T-cell (primary cell): ENCODE measurements around the gene RAPH1. TPM values are rescaled to one million over a fixed set of nuclear protein-coding genes. Genes with fewer than 3 reads are reported as not detected.
"Not testable (repeated sequence)": the region's sequence is repeated elsewhere in the genome, so short reads cannot be mapped to it uniquely, and the experiment has no call there.

Experiments used
- ATAC-seq, 4 experiments: fragments of 200-7000 bp in 3 of 4; fragments of 150-1000 bp in 1 of 4; cut with Tn5 transposase; replicated peaks in 1 of 4; 1 replicate in 3 of 4; 2 replicates in 1 of 4; pipeline ENCODE4 v1.10.0; 2021; ENCODE audit warnings: moderate library complexity in 3 of 4, mild to moderate bottlenecking in 2 of 4, moderate number of reproducible peaks in 1 of 4
- CTCF ChIA-PET, 2 donors: fragments of 300-600 bp; sonication (Branson Sonifier 250); formaldehyde crosslinking; loops; one replicate each; lab custom pipeline; 2022; ENCODE audit warnings: antibody characterized with exemption in 2 of 2; lab: Charles Lee
- POLR2A ChIA-PET, 2 donors: fragments of 300-600 bp; sonication (Branson Sonifier 250); formaldehyde crosslinking; loops; one replicate each; lab custom pipeline; 2022; ENCODE audit warnings: antibody characterized with exemption in 2 of 2; lab: Charles Lee
- DNase-seq, 35 experiments: peaks; one replicate each; pipeline versions ENCODE4 v3.0.0 to v3.0.0-alpha.2; 2013 to 2023
- H3K27ac ChIP-seq: one replicate; pipeline ENCODE4 v1.5.1; 2013; ENCODE audit warnings: low read length
- H3K27me3 ChIP-seq, 2 experiments: replicated peaks in 1 of 2; 1 replicate in 1 of 2; 2 replicates in 1 of 2; pipeline versions ENCODE4 v1.6.1 to v1.7.0; 2013; ENCODE audit warnings: low read length in 1 of 2, mixed read lengths in 1 of 2; ENCODE audit not compliant: control insufficient read depth in 2 of 2, insufficient read depth in 2 of 2; ENCODE audit errors: extremely low read depth in 1 of 2
- H3K36me3 ChIP-seq, 2 donors: 1 replicate in 1 of 2; 2 replicates in 1 of 2; pipeline versions ENCODE4 v1.6.1 to v1.7.0; 2013; ENCODE audit warnings: low read length in 1 of 2; ENCODE audit not compliant: control insufficient read depth in 2 of 2, insufficient read depth in 1 of 2; ENCODE audit errors: extremely low read depth in 1 of 2
- H3K4me1 ChIP-seq, 2 experiments: 1 replicate in 1 of 2; 2 replicates in 1 of 2; pipeline versions ENCODE4 v1.6.1 to v1.7.0; 2013; ENCODE audit warnings: low read length in 2 of 2, mixed read lengths in 1 of 2; ENCODE audit not compliant: insufficient read depth in 2 of 2, control insufficient read depth in 1 of 2; ENCODE audit errors: extremely low read depth in 1 of 2
- H3K4me3 ChIP-seq, 2 donors: 1 replicate in 1 of 2; 2 replicates in 1 of 2; pipeline versions ENCODE4 v1.5.1 to v1.7.0; 2013; ENCODE audit warnings: mild to moderate bottlenecking in 2 of 2, low read length in 1 of 2, moderate library complexity in 1 of 2; ENCODE audit not compliant: control insufficient read depth in 1 of 2; ENCODE audit errors: extremely low read depth in 1 of 2
- H3K9me3 ChIP-seq: 2 replicates; pipeline ENCODE4 v1.7.0; 2013
- H3K27ac Mint-ChIP-seq, 2 donors: one replicate each; pipeline ENCODE4 v1.8.0; 2020 to 2021; ENCODE audit warnings: mild to moderate bottlenecking in 2 of 2, mixed read lengths in 2 of 2
- H3K27me3 Mint-ChIP-seq, 2 donors: one replicate each; pipeline ENCODE4 v1.8.0; 2021 to 2022; ENCODE audit warnings: mixed read lengths in 2 of 2
- H3K36me3 Mint-ChIP-seq: one replicate; pipeline ENCODE4 v1.8.0; 2021; ENCODE audit warnings: mixed read lengths
- H3K4me1 Mint-ChIP-seq, 3 donors: one replicate each; pipeline ENCODE4 v1.8.0; 2020 to 2022; ENCODE audit warnings: mixed read lengths in 3 of 3, mild to moderate bottlenecking in 1 of 3
- H3K4me3 Mint-ChIP-seq, 3 donors: one replicate each; pipeline ENCODE4 v1.8.0; 2020 to 2022; ENCODE audit warnings: mild to moderate bottlenecking in 3 of 3, mixed read lengths in 3 of 3, moderate library complexity in 3 of 3
- H3K9me3 Mint-ChIP-seq, 3 donors: one replicate each; pipeline ENCODE4 v1.8.0; 2020 to 2022; ENCODE audit warnings: mixed read lengths in 3 of 3
- WGBS: methylation state at CpG from one replicate; pipeline ENCODE4 v1.1.5; 2013; ENCODE audit warnings: missing lambda C conversion rate; ENCODE audit not compliant: insufficient coverage; 5-methylcytosine and 5-hydroxymethylcytosine counted together
- total RNA-seq, 35 experiments: library from RNA in 6 of 35; stranded (reverse) in 6 of 35; fragments of 120-200 nt in 1 of 35; gene quantifications; one replicate each; pipeline versions ENCODE4 v1.2.1 to v1.2.4 and lab custom pipeline; 2013 to 2026

The RAPH1 gene
- total RNA-seq, 5 donors from 2014 or later (not counting 1 experiment from before 2014, with no cell fraction given): 1.4 to 4.4 (median 2.8) TPM

DNA sequence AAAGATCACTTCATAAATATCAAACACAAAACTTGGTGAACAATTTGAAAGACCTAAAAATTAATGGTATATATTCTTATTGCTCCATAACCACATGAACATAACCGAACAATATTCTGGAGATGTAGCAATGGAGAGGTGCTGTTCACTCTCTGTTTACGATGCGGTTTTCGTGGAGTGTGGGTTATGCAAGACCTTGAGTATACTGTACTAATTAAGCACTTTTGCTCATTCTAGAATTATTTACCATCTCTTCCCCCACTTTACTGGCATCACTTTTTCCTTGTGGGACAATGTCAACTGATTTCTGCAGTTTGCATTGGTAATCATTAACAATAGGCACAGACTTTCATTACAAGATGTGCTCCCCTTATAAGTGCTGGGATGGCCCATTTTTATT lies 97.6 kb downstream of the RAPH1 start:
- Histone ChIP-seq H3K9me3 (no peaks in the 10 kb centered on the region), H3K27ac (no peak overlapping the region), H3K36me3 (peaks cover 0 to 4% of the 10 kb centered on the region in 2 donors), H3K27me3 (no peaks in the 10 kb centered on the region), H3K4me3 (no peak overlapping the region), H3K4me1 (no peaks in the 10 kb centered on the region)
- WGBS: no CpG with 5 or more reads among the region's 4 CpGs
- DNase-seq (no peak), ATAC-seq (no peak)
- H3K27me3 Mint-ChIP-seq: no peaks in the 10 kb centered on the region
- peaks cover 12% of the 10 kb centered on the region for H3K36me3 Mint-ChIP-seq
- POLR2A ChIA-PET: no interaction called here
- no peaks in the 10 kb centered on the region for H3K9me3 Mint-ChIP-seq
- H3K4me1 Mint-ChIP-seq: no peaks in the 10 kb centered on the region
- CTCF ChIA-PET: no interaction called here
- no peak overlapping the region for H3K4me3 Mint-ChIP-seq
- H3K27ac Mint-ChIP-seq: no peak overlapping the region

DNA sequence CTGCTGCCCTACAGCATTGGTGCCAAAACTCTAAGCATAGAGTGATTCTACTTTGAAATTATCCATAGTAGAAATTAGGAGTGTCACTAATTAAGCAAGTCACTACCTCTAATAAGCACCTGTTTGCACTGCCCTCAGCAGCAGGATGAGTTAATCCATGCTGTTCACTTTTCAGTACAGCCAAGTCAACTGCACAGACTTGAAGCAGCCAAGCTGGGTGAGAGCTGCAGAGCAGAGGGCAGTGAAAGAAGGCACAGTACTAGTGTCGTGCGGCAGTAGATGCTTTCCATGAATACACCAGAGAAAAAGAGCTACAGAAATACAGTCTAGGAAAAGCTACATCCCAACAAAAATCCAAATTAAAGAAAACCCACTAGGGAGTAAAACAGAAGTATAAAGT lies 98.6 kb downstream of the RAPH1 start:
- Histone ChIP-seq H3K36me3 (peaks cover 0 to 4% of the 10 kb centered on the region in 2 donors), H3K4me3 (no peak overlapping the region), H3K4me1 (no peaks in the 10 kb centered on the region), H3K9me3 (no peaks in the 10 kb centered on the region), H3K27ac (no peak overlapping the region), H3K27me3 (no peaks in the 10 kb centered on the region)
- Mint-ChIP-seq H3K27ac (no peak overlapping the region), H3K9me3 (no peaks in the 10 kb centered on the region), H3K4me3 (no peak overlapping the region), H3K36me3 (peaks cover 12% of the 10 kb centered on the region), H3K27me3 (no peaks in the 10 kb centered on the region), H3K4me1 (no peaks in the 10 kb centered on the region)
- ChIA-PET POLR2A (interaction anchor here in 1 of 2 donors (0.6 kb wide), 1 partner anchor 23 kb away, joined by 5 read pairs; no protein-coding TSS in a partner anchor), CTCF (interaction anchor here in 1 of 2 donors (0.6 kb wide), 1 partner anchor 8 kb away, joined by 3 read pairs; no protein-coding TSS in a partner anchor)
- ATAC-seq (no peak), DNase-seq (no peak)
- no CpG with 5 or more reads among the region's 2 CpGs for WGBS

GRCh38 chr2:203432811-203433210 lies 102.3 kb downstream of the RAPH1 start:
- Mint-ChIP-seq H3K27me3 (no peaks in the 10 kb centered on the region), H3K36me3 (peaks cover 8% of the 10 kb centered on the region), H3K4me3 (no peak overlapping the region), H3K27ac (no peak overlapping the region), H3K9me3 (no peaks in the 10 kb centered on the region), H3K4me1 (no peaks in the 10 kb centered on the region)
- Histone ChIP-seq H3K27me3 (no peaks in the 10 kb centered on the region), H3K27ac (no peak overlapping the region), H3K9me3 (no peaks in the 10 kb centered on the region), H3K36me3 (peaks cover 0 to 6% of the 10 kb centered on the region in 2 donors), H3K4me3 (no peak overlapping the region), H3K4me1 (no peaks in the 10 kb centered on the region)
- no peak for ATAC-seq
- no peak for DNase-seq
- 88% methylated on average over 1 of the region's 6 CpGs for WGBS
- POLR2A ChIA-PET: no interaction called here
- CTCF ChIA-PET: interaction anchor here in 1 of 2 donors (0.5 kb wide), 1 partner anchor 596 kb away, joined by 3 read pairs; no protein-coding TSS in a partner anchor

DNA sequence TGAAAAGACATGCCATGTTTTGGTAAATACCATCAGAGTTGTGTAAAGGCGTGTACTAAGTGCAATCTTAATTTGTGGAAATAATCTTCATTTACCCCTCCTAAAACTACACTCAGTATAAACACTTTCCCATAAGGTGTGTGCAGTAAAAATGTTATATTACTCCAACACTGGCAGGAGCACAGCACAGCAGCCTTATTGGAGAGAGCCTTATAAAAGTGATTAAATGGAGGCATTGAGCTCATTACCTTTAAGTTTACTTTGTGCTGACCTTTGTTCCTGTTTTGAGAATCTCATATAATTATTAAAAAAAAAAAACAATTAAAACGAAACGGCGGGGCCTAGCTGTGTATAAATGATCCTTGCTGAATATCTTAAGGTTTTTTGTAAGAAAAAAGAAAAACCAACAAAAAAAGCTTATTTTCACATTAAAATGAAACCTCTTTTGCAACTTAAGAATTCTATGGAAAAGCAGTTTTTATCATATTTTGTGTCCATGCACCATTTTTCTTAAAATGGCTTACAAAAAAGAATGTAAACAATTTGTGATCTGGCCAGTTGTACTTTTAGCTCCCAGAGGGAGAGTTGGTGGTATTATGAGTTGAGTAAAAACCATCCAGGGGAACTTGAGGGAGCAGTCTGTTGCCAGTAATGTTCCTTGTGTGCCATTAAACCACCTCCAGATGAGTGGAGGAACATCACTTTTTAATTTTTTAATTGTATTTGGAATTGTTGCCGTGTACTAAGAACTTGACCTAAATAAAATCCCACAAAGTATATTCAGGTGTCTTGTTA lies 103.5 kb downstream of the RAPH1 start:
- no peak overlapping the region for H3K4me3 ChIP-seq
- Mint-ChIP-seq H3K4me3 (no peak overlapping the region), H3K36me3 (peaks cover 19% of the 10 kb centered on the region), H3K9me3 (no peaks in the 10 kb centered on the region), H3K27me3 (no peaks in the 10 kb centered on the region), H3K27ac (no peak overlapping the region), H3K4me1 (no peaks in the 10 kb centered on the region)
- ChIA-PET POLR2A (interaction anchor here (0.5 to 0.6 kb wide), 5 partner anchors 246 to 1670 kb away, joined by 3 to 7 read pairs (median 3); no protein-coding TSS in a partner anchor), CTCF (interaction anchor here (0.5 to 0.8 kb wide), 6 partner anchors 63 to 830 kb away, joined by 3 to 7 read pairs (median 4); no protein-coding TSS in a partner anchor)
- WGBS: no CpG with 5 or more reads among the region's 5 CpGs
- H3K9me3 ChIP-seq: no peaks in the 10 kb centered on the region
- H3K4me1 ChIP-seq: no peaks in the 10 kb centered on the region
- no peak for ATAC-seq
- no peak overlapping the region for H3K27ac ChIP-seq
- DNase-seq: no peak
- H3K27me3 ChIP-seq: no peaks in the 10 kb centered on the region
- peaks cover 0 to 6% of the 10 kb centered on the region in 2 donors for H3K36me3 ChIP-seq

- H3K9me3 ChIP-seq, H3K27ac Mint-ChIP-seq, ATAC-seq, H3K4me3 Mint-ChIP-seq, H3K4me1 ChIP-seq, H3K4me3 ChIP-seq, H3K27me3 Mint-ChIP-seq, H3K9me3 Mint-ChIP-seq, DNase-seq, H3K4me1 Mint-ChIP-seq, H3K36me3 ChIP-seq, H3K27ac ChIP-seq, H3K27me3 ChIP-seq: not testable (repeated sequence)
- no CpG with 5 or more reads among the region's 4 CpGs for WGBS
- H3K36me3 Mint-ChIP-seq: peaks cover 25% of the 10 kb centered on the region
- POLR2A ChIA-PET: interaction anchor here in 1 of 2 donors (0.6 kb wide), 1 partner anchor 116 kb away, joined by 5 read pairs; no protein-coding TSS in a partner anchor
- CTCF ChIA-PET: interaction anchor here in 1 of 2 donors (0.9 kb wide), 1 partner anchor 191 kb away, joined by 6 read pairs; the partner anchor contains the start of gene CYP20A1
These were observed 105.5 kb downstream of the RAPH1 start for GRCh38 chr2:203429643-203430042.

DNA sequence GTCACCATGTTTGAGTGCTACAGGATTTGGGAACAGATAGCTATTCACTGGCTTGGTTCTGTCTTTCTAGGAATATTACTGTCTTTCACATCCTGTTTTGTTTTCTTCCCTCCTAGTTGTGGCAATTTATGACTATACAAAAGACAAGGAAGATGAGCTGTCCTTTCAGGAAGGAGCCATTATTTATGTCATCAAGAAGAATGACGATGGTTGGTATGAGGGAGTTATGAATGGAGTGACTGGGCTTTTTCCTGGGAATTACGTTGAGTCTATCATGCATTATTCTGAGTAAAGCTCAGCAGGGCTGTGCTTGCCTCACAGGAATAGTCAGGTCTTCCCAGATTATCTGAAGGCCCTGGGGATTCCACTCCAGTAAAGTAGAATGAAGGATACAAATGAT lies 108.0 kb downstream of the RAPH1 start:
- CTCF ChIA-PET: interaction anchor here (0.6 kb wide), 2 partner anchors 202 to 1721 kb away, joined by 3 read pairs; no protein-coding TSS in a partner anchor

More for the DNA sequence above, 108.0 kb downstream of the RAPH1 start:
- H3K27ac Mint-ChIP-seq: no peak overlapping the region
- H3K27me3 ChIP-seq: no peaks in the 10 kb centered on the region
- peaks cover 6 to 8% of the 10 kb centered on the region in 2 donors for H3K36me3 ChIP-seq
- no peaks in the 10 kb centered on the region for H3K9me3 ChIP-seq
- no peak overlapping the region for H3K4me3 ChIP-seq
- H3K27me3 Mint-ChIP-seq: no peaks in the 10 kb centered on the region
- no peaks in the 10 kb centered on the region for H3K4me1 Mint-ChIP-seq
- no peaks in the 10 kb centered on the region for H3K4me1 ChIP-seq
- 80% methylated on average over 1 of the region's 2 CpGs for WGBS
- no peak overlapping the region for H3K4me3 Mint-ChIP-seq
- POLR2A ChIA-PET: no interaction called here
- no peaks in the 10 kb centered on the region for H3K9me3 Mint-ChIP-seq
- ATAC-seq (no peak), DNase-seq (no peak)
- no peak overlapping the region for H3K27ac ChIP-seq
- peaks cover 39% of the 10 kb centered on the region for H3K36me3 Mint-ChIP-seq
